Dermis blood vessel endothelial cell (primary cell): ENCODE data around the gene TP53I11. TPM values are rescaled to one million over a fixed set of nuclear protein-coding genes. Genes with fewer than 3 reads are reported as not detected.

Source experiments
- DNase-seq: peaks from one replicate; pipeline ENCODE4 v3.0.0; 2010
- total RNA-seq: library from RNA; depleted of rRNA; stranded (reverse); fragments of >200 nt; gene quantifications from 2 replicates; pipeline ENCODE4 v1.2.3, GENCODE V29; 2014

The TP53I11 gene
- total RNA-seq, 1 donor from 2014 or later = 47.1 TPM

GRCh38 chr11:44911029-44911814, 39.5 kb downstream of the TP53I11 start:
- DNase-seq = peak; percentile 90

DNA sequence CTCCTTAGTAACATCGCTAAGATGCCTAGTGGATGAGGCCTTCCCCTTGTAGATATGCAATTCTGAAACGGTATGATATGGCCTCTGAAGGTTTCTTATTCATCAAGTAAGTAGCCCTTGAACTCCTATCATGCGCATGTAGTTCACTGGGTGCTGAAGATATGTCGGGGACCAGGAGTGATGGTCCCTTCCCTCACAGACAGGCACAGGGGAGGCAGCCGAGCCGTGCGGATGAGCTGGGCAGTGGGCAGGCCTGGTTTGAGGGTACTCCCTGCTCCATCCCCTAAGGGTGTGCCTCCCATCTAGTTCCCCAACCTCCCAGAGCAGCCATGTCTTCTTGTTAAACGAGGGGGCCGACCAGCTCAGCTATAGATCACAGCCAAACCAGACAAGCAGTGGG, 40.1 kb downstream of the TP53I11 start:
- no peak for DNase-seq

GRCh38 chr11:44909557-44909956, 41.1 kb downstream of the TP53I11 start:
- no peak for DNase-seq

DNA sequence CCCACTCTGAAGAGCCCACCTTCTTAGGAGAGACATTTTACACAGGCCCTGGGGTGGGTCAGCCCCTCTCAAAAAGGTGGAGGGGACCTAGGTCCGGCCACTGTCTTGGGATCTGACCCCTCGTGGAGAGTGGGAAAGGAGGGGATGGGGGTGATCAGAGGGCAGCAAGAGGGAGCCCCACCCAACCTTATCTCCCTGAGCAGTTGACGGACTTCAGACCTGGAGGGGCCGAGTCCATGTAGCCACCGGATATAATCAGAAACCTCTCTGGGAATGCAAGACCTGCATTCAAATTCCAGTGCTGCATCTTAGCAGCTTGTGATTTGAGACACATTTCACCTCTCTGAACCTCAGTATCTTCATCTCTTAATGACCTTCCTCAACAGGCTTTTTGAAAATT, 44.0 kb downstream of the TP53I11 start:
- no peak for DNase-seq

GRCh38 chr11:44905131-44905866, 45.4 kb downstream of the TP53I11 start:
- DNase-seq = peak; percentile 24

DNA sequence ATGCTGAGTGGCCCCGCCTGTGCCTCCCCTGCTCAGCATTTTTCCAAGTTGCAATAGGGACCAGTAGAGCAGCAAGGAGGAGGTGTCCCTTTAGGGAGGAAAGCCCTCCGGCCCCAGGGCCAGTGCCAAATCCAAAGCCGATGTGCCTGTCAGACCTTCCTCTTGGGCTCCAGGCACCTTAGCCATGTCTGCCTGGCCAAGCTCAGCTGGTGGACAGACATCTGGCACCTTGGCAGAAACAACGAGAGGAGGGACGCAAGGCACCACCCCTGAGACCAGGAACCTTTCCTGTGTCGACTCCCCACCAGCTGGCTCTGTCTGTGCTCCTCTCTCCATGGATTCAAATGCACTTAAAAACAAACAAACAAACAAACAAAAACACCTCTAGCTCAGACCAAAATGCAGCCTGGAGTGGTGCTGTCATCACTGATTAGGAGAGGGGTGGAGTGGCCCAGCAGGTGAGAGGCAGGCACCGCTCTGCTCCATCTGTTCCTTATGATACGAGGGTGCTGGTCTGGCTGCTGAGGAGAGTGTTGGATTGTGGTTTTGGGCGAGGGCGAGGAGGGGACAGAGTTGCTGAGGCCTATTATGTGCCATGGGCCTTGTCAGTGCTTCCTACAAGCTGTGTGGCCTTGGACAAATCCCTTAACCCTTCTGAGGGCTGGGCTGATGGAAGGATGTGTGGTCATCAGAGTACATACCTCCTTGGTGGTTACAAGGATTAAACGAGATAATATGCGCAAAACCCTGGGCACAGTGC, 46.2 kb downstream of the TP53I11 start:
- no peak for DNase-seq

DNA sequence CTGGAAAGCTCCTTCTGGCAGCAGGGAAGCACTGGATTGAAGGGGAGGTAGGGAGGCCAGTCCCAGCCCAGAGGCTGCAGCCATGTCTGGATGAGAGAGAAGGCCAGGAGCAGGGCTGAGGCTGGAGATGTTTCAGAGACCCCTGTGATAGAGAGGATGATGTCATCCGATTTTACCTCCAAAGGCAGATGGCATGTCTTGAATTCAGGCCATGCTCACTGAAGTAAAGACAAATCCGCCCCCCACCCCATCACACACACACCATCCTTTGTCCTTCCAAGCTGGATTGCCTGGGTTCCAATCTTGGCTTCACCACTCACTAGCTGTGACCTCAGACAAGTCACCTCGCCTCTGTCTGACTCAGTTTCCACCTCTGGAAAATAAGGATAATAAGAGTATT, 47.2 kb downstream of the TP53I11 start:
- no peak for DNase-seq

DNA sequence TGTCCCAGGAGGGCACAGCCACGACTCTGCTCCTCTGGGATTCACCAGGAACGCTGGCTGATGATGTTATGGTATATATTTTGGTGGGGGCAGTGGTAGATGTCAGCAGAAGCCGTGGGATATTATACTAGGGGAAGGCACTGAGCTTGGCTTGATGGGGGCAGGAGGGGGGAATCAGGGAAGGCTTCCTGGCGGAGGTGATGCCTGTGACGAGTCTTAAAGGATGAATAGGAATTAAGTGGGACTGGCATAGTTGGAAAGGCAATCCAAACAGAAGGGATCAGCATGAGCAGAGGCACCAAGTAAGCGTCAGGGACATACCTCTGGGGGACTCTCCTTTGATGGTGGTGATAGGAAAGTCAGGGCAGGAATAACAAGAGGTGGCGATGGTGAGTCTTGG, 47.6 kb downstream of the TP53I11 start:
- DNase-seq = no peak

DNA sequence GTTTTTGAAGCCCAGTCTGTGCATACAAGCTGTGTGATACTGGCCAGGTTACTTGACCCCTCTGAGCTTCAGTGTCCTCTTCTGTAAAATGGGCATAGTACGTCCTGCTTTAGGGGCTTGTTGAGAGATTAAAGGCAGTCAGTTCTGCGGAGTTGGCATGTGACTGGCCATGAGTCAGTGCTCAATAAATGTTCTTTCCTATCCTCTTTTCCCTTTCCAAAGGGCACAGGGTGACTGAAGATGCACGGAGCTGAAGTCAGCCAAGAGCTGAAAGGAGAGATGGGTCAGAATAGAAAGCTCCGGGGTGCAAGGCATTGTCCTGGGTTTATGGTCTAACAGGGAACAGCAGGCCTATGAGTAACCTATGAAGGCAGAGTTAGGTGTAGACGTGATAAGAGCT, 48.9 kb downstream of the TP53I11 start:
- no peak for DNase-seq

GRCh38 chr11:44901120-44901633, 49.5 kb downstream of the TP53I11 start:
- DNase-seq = no peak

GRCh38 chr11:44899959-44900358, 50.7 kb downstream of the TP53I11 start:
- DNase-seq = peak; percentile 77

GRCh38 chr11:44893846-44894617, 56.7 kb downstream of the TP53I11 start:
- peak; percentile 85 for DNase-seq

- no peak for DNase-seq
These were observed 57.3 kb downstream of the TP53I11 start for GRCh38 chr11:44893308-44893822.

- DNase-seq = no peak
These were observed 57.8 kb downstream of the TP53I11 start for GRCh38 chr11:44892843-44893242.

DNA sequence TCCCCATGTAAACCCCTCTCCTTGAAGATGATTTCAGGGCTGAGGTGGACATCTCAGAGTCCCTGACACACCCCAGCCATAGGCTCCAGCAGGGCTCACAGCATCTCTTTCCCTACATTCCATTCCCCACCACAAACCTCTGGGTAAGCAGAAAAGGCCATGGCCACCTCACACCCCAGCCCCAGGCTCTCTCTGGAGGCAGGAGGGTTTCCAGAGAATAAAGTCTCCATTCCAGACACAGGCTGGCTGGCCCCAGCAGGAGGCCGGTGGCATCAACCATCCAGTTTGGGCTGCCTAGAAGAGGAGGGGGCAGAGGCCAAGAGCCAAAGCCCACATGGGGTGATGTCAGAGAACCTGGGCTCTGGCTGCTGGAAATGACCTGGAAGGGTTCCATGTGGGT, 61.4 kb downstream of the TP53I11 start:
- no peak for DNase-seq

DNA sequence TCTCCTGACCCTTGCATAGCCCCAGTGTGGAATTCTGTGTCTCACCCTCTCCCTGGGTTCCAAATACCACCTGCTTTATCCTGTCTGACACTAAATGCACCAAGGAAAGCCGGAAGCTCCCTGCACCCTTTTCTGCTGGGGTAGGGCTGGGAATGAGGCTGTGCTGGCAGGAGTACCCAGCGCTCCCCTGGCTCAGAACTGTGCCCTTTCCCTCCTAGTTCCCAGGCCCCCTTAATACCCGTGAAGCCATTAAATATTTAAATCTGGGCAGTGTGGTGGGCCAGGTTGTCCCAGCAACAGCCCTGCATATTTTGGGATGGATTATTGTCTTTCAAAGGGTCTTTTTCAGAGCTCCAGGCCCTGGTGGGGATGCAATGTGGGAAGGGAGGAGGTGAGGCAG, 63.0 kb downstream of the TP53I11 start:
- no peak for DNase-seq

DNA sequence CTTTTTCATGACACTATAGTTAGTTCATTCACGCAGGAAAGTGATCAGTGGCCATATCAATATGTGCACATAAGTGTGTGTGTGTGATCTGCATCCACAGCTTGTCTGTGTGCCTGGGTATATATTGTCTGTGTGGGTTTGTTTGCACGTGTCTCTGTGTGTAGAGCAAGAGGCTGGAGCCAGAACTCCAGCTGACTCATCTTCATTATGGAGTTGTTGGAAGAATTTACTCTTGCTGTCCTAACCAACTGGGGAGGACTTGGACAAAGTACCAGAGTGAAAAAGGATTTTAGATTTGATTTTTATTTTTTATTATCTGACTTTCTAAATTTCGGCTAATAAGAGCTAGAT, 63.9 kb downstream of the TP53I11 start:
- DNase-seq = peak; percentile 62

GRCh38 chr11:44885919-44886789, 64.5 kb downstream of the TP53I11 start:
- peak; percentile 36 for DNase-seq

DNA sequence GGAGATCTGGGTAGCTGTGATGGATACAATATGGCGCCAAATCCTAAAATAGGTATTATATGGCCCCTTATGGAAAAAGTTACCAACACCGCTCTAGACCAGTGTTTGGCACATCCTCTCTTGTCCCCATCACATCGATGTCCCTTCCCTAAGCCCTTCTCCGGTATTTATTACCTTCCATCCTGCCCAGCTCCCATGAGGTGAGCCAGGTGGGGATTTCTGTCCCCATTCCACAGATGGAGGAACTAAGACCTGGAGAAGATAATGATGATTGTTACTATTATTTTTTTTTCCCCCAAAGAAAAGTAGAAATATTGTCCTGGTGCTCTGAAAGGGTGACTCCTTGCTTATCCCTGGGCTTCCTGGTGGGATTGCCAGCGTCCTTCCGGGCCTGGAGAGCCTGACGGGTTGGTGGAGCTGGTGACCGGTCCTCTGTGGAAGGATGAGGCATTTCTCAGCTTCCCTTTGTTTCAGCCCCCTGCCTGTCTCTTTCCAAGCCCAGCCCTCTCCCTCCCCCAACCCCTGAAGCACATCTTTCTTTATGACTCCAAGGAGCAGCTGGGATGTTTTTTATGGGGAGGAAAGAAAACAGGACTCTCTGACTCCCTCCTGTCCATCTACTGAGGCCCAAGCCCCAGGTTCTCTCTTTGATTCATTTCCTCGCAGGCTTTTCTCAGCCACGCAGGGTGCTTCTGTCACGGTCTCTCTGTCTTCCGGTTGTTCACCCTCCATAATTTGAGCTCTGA, 65.4 kb downstream of the TP53I11 start:
- no peak for DNase-seq

DNA sequence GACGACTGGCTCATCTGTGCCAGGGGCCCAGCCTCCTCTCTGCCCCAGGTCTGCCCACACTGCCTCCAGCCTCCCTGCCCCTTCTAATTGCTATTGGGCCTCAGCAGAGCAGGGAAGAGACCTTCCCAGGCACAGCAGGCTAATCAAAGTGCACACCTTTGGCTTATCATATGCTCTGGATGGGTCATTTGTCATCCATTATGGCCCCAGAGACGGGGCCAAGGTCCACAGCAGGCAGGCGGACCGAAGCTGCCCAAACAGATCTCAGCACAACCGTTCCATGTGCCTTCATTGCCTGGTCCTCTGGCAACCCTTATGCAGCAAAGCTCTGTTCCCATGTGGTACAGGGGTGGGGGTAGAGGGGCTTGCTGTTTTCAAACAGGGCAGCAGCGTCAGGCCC, 66.6 kb downstream of the TP53I11 start:
- no peak for DNase-seq
